HEK293 (cell line): ENCODE results near the gene CLDN10.

Experiments
- CTCF ChIA-PET: fragments of 350-600 bp; formaldehyde crosslinking; extraction: SDS; loops from one replicate; lab custom pipeline; 2021; ENCODE audit warnings: antibody characterized with exemption; lab: Yijun Ruan, JAX
- POLR2A ChIA-PET: fragments of 300-600 bp; formaldehyde crosslinking; extraction: SDS; loops from one replicate; lab custom pipeline; 2020; ENCODE audit warnings: antibody characterized with exemption, inconsistent platforms; lab: Yijun Ruan, JAX
- H3K27ac ChIP-seq: fragments of 200-500 bp; sonication (Bioruptor generic); 2 replicates; pipeline ENCODE4 v1.5.1; 2014; ENCODE audit warnings: low read depth, low read length, control low read depth, inconsistent platforms; ENCODE audit errors: extremely low read depth
- H3K36me3 ChIP-seq, 2 experiments: fragments of 200-500 bp in 1 of 2; sonication (Bioruptor generic) in 1 of 2; 1 replicate in 1 of 2; 2 replicates in 1 of 2; pipeline ENCODE4 v1.5.1; 2014 to 2017; ENCODE audit warnings: inconsistent platforms in 2 of 2, low read length in 2 of 2; ENCODE audit not compliant: control insufficient read depth in 2 of 2, insufficient read depth in 1 of 2
- H3K4me1 ChIP-seq: fragments of 200-500 bp; sonication (Bioruptor generic); 2 replicates; pipeline ENCODE4 v1.5.1; 2014; ENCODE audit warnings: mild to moderate bottlenecking, low read length, inconsistent platforms; ENCODE audit not compliant: control insufficient read depth, insufficient read depth
- H3K4me3 ChIP-seq: 2 replicates; pipeline ENCODE4 v1.5.1; 2011; ENCODE audit warnings: low read depth, mild to moderate bottlenecking, control low read depth, low read length, moderate library complexity
- H3K9me3 ChIP-seq: fragments of 200-500 bp; sonication (Bioruptor generic); 2 replicates; pipeline ENCODE4 v1.5.1; 2014; ENCODE audit warnings: low read depth, low read length, inconsistent platforms; ENCODE audit not compliant: control insufficient read depth, insufficient read depth
- BCL11B ChIP-seq: fragments of 450-650 bp; formaldehyde crosslinking; IDR thresholded peaks from 2 replicates; pipeline ENCODE4 v1.5.1; 2016; ENCODE audit warnings: low read depth, missing biosample characterization, missing genetic modification characterization
- GLIS2 ChIP-seq: fragments of 450-650 bp; formaldehyde crosslinking; IDR thresholded peaks from 2 replicates; pipeline ENCODE4 v1.5.1; 2016; ENCODE audit warnings: missing biosample characterization, missing genetic modification characterization
- KLF8 ChIP-seq: fragments of 450-650 bp; formaldehyde crosslinking; IDR thresholded peaks from 2 replicates; pipeline ENCODE4 v1.5.1; 2016; ENCODE audit warnings: missing biosample characterization, missing genetic modification characterization
- ZNF221 ChIP-seq: fragments of 450-650 bp; formaldehyde crosslinking; IDR thresholded peaks from 2 replicates; pipeline ENCODE4 v1.5.1; 2017; ENCODE audit warnings: missing biosample characterization, missing genetic modification characterization, borderline replicate concordance
- ZNF391 ChIP-seq: fragments of 450-650 bp; formaldehyde crosslinking; IDR thresholded peaks from 2 replicates; pipeline ENCODE4 v1.5.1; 2016; ENCODE audit warnings: low read depth, missing biosample characterization, missing genetic modification characterization, borderline replicate concordance
- ZNF558 ChIP-seq: fragments of 450-650 bp; formaldehyde crosslinking; IDR thresholded peaks from 2 replicates; pipeline ENCODE4 v1.5.1; 2016; ENCODE audit warnings: missing biosample characterization, missing genetic modification characterization
- ZNF664 ChIP-seq: fragments of 450-650 bp; formaldehyde crosslinking; IDR thresholded peaks from 2 replicates; pipeline ENCODE4 v1.5.1; 2016; ENCODE audit warnings: missing biosample characterization, missing genetic modification characterization
- ZNF707 ChIP-seq: fragments of 450-650 bp; formaldehyde crosslinking; IDR thresholded peaks from 2 replicates; pipeline ENCODE4 v1.5.1; 2016; ENCODE audit warnings: missing biosample characterization, missing genetic modification characterization
- ZNF777 ChIP-seq: fragments of 450-650 bp; formaldehyde crosslinking; IDR thresholded peaks from 2 replicates; pipeline ENCODE4 v1.5.1; 2017; ENCODE audit warnings: missing biosample characterization, missing genetic modification characterization, borderline replicate concordance
- TF ChIP-seq, protein P1 (sequence below): fragments of 450-650 bp; formaldehyde crosslinking; IDR thresholded peaks from 2 replicates; pipeline ENCODE4 v1.5.1; 2016; ENCODE audit warnings: missing biosample characterization, missing genetic modification characterization
- TF ChIP-seq, protein P2 (sequence below): fragments of 450-650 bp; formaldehyde crosslinking; IDR thresholded peaks from 2 replicates; pipeline ENCODE4 v1.5.1; 2016; ENCODE audit warnings: missing biosample characterization, missing genetic modification characterization, borderline replicate concordance
- TF ChIP-seq, protein P3 (sequence below): IDR thresholded peaks from 2 replicates; pipeline ENCODE4 v1.6.1; 2011; ENCODE audit warnings: mild to moderate bottlenecking, low read depth, low read length, borderline replicate concordance
- TF ChIP-seq, protein P4 (sequence below): fragments of 450-650 bp; formaldehyde crosslinking; IDR thresholded peaks from 2 replicates; pipeline ENCODE4 v1.5.1; 2016; ENCODE audit warnings: missing biosample characterization, missing genetic modification characterization
- TF ChIP-seq, protein P5 (sequence below): fragments of 450-650 bp; formaldehyde crosslinking; IDR thresholded peaks from 2 replicates; pipeline ENCODE4 v1.5.1; 2016; ENCODE audit warnings: missing biosample characterization, missing genetic modification characterization

CLDN10 gene

DNA sequence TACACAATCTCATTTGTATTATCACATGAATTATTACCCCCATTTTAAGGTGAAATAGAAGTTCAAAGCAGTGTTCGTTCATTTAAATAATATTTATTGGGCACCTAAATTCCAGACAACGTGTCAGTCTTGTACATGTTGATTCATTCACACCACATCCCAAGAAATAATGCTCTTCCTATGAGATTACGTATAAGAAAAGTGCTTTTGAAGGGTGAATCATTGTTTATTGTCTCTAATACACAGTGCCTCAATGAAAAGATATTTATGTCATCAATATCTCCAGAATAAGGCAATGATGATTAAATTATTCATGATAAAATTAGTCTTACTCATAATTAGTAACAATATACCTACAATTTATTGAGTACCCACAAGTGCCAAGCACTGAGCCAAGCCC, 35.6 kb downstream of the CLDN10 start:
- Histone ChIP-seq H3K36me3 (peaks cover 40 to 72% of the 10 kb centered on the region in 2 experiments), H3K4me1 (no peaks in the 10 kb centered on the region), H3K4me3 (no peak overlapping the region), H3K27ac (no peak overlapping the region), H3K9me3 (no peaks in the 10 kb centered on the region)
- POLR2A ChIA-PET, result no interaction called here
- TF ChIP-seq KLF8 (tag by site-specific recombination), result no peak
- no peak for TF ChIP-seq GLIS2 (tag by site-specific recombination)
- no peak for TF ChIP-seq BCL11B (tag by site-specific recombination)
- TF ChIP-seq ZNF707, result no peak
- TF ChIP-seq, protein P1, sequence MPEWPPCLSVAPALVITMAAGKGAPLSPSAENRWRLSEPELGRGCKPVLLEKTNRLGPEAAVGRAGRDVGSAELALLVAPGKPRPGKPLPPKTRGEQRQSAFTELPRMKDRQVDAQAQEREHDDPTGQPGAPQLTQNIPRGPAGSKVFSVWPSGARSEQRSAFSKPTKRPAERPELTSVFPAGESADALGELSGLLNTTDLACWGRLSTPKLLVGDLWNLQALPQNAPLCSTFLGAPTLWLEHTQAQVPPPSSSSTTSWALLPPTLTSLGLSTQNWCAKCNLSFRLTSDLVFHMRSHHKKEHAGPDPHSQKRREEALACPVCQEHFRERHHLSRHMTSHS, result no peak
- TF ChIP-seq ZNF558 (tag by site-specific recombination), result no peak
- TF ChIP-seq, protein P2, sequence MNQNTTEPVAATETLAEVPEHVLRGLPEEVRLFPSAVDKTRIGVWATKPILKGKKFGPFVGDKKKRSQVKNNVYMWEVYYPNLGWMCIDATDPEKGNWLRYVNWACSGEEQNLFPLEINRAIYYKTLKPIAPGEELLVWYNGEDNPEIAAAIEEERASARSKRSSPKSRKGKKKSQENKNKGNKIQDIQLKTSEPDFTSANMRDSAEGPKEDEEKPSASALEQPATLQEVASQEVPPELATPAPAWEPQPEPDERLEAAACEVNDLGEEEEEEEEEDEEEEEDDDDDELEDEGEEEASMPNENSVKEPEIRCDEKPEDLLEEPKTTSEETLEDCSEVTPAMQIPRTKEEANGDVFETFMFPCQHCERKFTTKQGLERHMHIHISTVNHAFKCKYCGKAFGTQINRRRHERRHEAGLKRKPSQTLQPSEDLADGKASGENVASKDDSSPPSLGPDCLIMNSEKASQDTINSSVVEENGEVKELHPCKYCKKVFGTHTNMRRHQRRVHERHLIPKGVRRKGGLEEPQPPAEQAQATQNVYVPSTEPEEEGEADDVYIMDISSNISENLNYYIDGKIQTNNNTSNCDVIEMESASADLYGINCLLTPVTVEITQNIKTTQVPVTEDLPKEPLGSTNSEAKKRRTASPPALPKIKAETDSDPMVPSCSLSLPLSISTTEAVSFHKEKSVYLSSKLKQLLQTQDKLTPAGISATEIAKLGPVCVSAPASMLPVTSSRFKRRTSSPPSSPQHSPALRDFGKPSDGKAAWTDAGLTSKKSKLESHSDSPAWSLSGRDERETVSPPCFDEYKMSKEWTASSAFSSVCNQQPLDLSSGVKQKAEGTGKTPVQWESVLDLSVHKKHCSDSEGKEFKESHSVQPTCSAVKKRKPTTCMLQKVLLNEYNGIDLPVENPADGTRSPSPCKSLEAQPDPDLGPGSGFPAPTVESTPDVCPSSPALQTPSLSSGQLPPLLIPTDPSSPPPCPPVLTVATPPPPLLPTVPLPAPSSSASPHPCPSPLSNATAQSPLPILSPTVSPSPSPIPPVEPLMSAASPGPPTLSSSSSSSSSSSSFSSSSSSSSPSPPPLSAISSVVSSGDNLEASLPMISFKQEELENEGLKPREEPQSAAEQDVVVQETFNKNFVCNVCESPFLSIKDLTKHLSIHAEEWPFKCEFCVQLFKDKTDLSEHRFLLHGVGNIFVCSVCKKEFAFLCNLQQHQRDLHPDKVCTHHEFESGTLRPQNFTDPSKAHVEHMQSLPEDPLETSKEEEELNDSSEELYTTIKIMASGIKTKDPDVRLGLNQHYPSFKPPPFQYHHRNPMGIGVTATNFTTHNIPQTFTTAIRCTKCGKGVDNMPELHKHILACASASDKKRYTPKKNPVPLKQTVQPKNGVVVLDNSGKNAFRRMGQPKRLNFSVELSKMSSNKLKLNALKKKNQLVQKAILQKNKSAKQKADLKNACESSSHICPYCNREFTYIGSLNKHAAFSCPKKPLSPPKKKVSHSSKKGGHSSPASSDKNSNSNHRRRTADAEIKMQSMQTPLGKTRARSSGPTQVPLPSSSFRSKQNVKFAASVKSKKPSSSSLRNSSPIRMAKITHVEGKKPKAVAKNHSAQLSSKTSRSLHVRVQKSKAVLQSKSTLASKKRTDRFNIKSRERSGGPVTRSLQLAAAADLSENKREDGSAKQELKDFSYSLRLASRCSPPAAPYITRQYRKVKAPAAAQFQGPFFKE (tag by site-specific recombination), result no peak
- TF ChIP-seq, protein P3, sequence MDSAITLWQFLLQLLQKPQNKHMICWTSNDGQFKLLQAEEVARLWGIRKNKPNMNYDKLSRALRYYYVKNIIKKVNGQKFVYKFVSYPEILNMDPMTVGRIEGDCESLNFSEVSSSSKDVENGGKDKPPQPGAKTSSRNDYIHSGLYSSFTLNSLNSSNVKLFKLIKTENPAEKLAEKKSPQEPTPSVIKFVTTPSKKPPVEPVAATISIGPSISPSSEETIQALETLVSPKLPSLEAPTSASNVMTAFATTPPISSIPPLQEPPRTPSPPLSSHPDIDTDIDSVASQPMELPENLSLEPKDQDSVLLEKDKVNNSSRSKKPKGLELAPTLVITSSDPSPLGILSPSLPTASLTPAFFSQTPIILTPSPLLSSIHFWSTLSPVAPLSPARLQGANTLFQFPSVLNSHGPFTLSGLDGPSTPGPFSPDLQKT, result no peak
- CTCF ChIA-PET, result no interaction called here

DNA sequence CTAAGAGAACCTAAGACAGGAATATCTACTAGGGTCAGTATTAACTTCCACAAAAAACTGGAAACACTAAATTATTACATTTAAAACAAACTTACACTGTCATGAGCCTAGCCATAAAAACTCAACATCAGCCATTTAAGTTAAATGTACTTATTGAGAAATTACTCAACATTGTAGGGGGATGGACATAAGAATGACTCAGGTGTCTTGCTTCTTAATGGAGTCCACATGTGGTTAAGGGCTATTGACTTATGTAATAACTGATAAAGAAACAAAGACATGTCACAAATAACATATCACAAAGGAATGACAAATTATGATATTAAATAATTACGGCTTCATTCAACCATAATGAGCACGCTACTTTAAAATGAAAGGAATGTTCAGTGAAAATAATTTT, 36.2 kb downstream of the CLDN10 start:
- no peaks in the 10 kb centered on the region for H3K4me1 ChIP-seq
- POLR2A ChIA-PET, result no interaction called here

More for the DNA sequence above, 36.2 kb downstream of the CLDN10 start:
- TF ChIP-seq ZNF391 (tag by site-specific recombination), result no peak
- TF ChIP-seq, protein P4, sequence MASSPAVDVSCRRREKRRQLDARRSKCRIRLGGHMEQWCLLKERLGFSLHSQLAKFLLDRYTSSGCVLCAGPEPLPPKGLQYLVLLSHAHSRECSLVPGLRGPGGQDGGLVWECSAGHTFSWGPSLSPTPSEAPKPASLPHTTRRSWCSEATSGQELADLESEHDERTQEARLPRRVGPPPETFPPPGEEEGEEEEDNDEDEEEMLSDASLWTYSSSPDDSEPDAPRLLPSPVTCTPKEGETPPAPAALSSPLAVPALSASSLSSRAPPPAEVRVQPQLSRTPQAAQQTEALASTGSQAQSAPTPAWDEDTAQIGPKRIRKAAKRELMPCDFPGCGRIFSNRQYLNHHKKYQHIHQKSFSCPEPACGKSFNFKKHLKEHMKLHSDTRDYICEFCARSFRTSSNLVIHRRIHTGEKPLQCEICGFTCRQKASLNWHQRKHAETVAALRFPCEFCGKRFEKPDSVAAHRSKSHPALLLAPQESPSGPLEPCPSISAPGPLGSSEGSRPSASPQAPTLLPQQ (tag by site-specific recombination), result no peak
- no peak for TF ChIP-seq ZNF777 (tag by site-specific recombination)
- TF ChIP-seq, protein P5, sequence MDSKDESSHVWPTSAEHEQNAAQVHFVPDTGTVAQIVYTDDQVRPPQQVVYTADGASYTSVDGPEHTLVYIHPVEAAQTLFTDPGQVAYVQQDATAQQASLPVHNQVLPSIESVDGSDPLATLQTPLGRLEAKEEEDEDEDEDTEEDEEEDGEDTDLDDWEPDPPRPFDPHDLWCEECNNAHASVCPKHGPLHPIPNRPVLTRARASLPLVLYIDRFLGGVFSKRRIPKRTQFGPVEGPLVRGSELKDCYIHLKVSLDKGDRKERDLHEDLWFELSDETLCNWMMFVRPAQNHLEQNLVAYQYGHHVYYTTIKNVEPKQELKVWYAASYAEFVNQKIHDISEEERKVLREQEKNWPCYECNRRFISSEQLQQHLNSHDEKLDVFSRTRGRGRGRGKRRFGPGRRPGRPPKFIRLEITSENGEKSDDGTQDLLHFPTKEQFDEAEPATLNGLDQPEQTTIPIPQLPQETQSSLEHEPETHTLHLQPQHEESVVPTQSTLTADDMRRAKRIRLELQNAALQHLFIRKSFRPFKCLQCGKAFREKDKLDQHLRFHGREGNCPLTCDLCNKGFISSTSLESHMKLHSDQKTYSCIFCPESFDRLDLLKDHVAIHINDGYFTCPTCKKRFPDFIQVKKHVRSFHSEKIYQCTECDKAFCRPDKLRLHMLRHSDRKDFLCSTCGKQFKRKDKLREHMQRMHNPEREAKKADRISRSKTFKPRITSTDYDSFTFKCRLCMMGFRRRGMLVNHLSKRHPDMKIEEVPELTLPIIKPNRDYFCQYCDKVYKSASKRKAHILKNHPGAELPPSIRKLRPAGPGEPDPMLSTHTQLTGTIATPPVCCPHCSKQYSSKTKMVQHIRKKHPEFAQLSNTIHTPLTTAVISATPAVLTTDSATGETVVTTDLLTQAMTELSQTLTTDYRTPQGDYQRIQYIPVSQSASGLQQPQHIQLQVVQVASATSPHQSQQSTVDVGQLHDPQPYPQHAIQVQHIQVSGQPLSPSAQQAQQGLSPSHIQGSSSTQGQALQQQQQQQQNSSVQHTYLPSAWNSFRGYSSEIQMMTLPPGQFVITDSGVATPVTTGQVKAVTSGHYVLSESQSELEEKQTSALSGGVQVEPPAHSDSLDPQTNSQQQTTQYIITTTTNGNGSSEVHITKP (tag by site-specific recombination), result no peak
- TF ChIP-seq ZNF664 (tag by site-specific recombination), result no peak
- TF ChIP-seq ZNF221 (tag by site-specific recombination), result no peak
- Histone ChIP-seq H3K9me3 (no peaks in the 10 kb centered on the region), H3K27ac (no peak overlapping the region), H3K4me3 (no peak overlapping the region), H3K36me3 (peaks cover 41 to 78% of the 10 kb centered on the region in 2 experiments)
- CTCF ChIA-PET, result no interaction called here
